Dedifferentiated amniotic fluid mesenchymal stem cell (primary cell): Measurements from ENCODE around the gene BARX2.
"Not testable (repeated sequence)": the region's sequence is repeated elsewhere in the genome, so short reads cannot be mapped to it uniquely, and the experiment has no call there.

Source experiments
- DNase-seq: peaks from one replicate; pipeline ENCODE4 v3.0.0-alpha.2; 2016; ENCODE audit errors: extremely low spot score

The BARX2 gene, protein sequence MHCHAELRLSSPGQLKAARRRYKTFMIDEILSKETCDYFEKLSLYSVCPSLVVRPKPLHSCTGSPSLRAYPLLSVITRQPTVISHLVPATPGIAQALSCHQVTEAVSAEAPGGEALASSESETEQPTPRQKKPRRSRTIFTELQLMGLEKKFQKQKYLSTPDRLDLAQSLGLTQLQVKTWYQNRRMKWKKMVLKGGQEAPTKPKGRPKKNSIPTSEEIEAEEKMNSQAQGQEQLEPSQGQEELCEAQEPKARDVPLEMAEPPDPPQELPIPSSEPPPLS

DNA sequence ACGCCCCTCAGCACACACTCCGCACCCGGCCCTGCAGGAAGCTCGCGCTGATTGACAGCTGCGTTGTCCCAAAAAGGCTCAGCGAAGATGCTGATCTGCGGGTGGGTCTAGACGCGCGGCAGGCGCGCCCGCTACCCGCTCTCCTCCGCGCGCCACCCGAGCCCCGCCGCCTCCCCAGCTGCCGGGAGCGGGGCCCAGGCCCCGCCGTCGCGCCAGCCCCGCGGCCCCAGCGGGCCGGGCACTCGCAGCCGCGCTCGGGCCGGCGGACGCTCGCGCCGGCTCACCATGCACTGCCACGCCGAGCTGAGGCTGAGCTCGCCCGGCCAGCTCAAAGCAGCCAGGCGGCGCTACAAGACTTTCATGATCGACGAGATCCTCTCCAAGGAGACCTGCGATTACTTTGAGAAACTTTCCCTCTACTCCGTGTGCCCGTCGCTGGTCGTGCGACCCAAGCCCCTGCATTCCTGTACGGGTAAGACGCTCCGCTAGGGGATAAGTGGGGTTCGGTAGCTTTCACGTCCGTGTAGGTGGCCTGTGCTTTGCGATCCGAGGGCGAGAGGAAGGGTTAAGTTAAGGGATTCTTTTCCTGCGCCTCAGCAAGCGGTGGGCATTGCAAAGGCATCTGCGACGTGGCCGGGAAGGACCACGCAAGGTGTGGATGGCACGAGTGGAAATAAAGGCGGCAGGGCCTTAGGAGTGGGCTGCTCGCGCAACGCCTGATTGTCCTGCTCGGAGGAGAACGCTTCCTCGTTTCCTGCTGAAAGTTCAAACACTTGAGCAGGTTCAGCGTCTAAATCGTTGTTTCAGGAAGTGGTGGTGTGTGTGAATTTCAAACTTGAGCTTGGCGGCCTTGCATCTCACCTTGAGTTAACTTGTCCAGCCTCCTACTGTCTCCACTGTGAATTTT is at the start of gene BARX2:
TSS of gene BARX2 (plus strand) at position 98 of the 907 bp plus-strand sequence. CDS start at position 286, 188 bp downstream.
- no peak for DNase-seq

DNA sequence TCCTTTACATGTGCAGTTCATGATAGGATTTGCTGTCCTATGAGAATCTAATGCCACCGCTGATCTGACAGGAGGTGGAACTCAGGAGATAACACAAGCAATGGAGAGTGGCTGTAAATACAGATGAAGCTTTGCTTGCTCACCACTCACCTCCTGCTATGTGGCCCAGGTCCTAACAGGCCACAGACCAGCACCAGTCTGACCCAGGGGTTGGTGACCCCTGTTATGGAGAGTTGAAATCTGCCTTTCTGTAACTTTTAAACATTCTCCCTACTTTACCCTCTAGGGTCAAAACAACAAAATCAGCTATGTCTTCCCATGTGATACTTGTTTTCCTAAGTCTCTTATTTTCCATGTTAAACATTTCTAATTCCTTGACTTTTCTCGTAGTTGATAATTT is 48.7 kb upstream of the BARX2 start:
- no peak for DNase-seq

DNA sequence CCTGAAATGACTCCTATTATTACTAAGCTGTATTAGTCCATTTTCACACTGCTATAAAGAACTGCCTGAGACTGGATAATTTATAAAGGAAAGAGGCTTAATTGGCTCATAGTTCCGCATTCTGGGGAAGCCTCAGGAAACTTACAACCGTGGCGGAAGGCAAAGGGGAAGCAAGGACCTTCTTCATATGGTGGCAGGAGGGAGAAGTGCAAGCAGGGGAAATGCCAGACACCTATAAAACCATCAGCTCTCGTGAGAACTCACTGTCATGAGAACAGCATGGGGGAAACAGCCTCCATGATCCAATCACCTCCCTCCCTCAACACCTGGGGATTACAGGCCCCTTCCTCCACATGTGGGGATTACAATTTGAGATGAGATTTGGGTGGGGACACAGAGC is 47.9 kb upstream of the BARX2 start:
- DNase-seq, result not testable (repeated sequence)

DNA sequence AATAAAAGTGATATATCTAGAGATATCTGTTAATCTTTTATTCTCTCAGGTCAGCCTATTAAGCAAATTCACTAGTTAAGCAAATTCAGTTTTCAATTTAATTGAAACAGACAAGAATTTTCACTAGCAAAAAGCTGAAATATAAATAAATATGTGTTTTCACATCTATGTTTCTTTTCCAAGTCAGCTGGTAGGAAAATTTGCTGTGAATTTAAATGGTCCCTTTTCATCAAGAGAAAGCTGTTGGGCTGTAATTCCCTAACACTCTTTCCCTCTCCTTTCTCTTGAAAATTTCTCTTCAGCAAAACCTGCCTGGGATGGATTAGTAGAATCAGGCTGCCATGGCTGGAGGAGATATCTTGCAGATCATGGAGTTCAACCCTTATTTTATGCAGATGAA is 46.9 kb upstream of the BARX2 start:
- DNase-seq, result no peak

DNA sequence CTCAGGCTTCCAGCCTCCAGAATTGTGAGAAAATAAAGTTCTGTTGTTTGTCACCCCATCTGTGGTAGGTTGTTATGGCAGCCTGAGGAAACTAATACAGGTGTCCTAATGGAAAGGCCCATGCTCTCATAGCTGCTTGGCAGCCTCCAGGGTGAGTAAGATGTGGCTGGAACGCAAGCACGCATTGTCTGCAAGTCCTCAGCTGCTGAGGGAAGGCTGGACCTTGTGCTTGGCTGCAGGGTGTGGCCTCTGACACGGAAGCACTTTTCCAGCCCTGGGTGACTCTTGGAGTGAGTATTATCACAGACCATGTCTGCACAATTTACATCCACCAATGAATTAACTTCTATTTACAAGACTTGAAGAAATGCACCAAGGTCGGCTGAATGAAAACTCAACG is 44.4 kb upstream of the BARX2 start:
- DNase-seq, result no peak

DNA sequence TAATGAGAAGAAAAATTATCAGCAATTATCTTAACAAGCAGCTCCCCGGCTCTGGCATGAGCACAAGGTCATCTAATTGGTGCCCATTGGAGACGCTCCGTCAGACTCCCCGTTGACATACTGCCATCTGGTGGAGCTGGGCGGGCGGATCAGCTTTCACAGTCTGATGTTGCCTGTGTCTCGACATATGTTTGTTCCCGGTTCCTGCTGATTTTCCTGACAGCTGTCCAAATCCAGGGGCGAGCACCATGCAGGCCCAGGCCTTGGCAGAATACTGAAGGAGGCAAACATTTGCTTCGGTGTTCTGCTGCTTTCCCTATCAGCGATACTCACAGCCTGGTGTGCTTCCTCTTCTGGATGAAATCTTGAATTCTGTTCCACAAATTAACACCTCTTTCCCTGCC is 43.8 kb upstream of the BARX2 start:
- peak; percentile 60 for DNase-seq

DNA sequence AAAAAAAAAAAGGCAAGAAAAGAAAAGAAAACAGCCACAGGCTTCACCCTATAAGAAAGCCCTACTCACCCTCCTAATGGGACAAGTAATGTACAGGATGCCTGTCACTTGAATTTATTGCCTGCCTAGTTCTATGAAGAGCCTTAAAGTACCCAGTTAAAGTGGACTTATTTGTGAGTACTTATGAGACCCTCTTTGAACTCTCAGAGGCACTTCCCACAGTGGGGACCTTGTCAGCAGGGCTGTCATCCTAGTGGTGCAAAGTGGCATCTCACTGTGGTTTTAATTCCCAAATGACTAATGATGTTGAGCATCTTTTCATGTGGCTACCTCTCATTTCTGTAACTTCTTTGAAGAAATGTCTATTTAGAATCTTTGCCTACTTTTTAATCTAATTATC is 41.8 kb upstream of the BARX2 start:
- DNase-seq, result no peak

DNA sequence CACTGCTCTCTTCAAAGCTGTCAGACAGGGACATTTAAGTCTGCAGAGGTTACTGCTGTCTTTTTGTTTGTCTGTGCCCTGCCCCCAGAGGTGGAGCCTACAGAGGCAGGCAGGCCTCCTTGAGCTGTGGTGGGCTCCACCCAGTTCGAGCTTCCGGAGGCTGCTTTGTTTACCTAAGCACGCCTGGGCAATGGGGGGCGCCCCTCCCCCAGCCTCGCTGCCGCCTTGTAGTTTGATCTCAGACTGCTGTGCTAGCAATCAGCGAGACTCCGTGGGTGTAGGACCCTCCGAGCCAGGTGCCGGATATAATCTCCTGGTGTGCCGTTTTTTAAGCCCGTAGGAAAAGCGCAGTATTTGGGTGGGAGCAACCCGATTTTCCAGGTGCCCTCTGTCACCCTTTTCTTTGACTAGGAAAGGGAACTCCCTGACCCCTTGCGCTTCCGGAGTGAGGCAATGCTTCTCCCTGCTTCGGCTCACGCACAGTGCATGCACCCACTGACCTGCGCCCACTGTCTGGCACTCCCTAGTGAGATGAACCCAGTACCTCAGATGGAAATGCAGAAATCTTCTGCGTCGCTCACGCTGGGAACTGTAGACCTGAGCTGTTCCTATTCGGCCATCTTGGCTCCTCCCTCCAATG is 31.2 kb upstream of the BARX2 start:
- not testable (repeated sequence) for DNase-seq

DNA sequence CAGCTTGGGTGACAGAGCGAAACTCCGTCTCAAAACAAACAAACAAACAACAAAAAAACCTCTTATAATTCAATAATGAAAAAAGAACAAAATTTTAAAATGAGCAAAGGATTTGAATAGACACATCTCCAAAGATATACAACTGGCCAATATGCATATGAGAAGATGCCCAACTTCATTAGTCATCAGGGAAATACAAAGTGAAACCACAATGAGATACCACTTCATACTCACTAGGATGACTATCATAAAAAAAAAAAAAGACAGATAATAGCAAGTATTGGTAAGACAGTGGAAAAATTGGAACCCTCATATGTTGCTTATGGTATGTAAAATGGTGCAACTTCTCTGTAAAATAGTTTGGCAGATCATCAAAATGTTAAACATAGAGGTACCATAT is 28.7 kb upstream of the BARX2 start:
- no peak for DNase-seq

DNA sequence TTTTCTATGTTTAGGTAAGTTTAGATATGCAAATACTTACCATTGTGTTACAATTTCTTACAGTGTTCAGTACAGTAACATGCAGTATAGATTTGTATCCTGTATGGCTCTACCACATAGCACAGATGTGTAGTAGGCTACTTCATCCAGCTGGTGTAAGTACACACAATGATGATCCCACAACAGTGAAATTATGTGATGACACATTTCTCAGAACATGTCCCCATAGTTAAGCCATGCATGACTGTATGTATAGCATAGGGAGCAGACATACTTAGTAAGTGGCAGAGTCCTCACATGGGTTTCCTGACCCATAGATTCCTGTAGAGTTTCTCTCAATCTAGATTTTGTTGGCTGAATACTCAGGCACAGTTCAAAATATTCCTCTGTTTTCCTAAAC is 26.8 kb upstream of the BARX2 start:
- DNase-seq, result no peak

DNA sequence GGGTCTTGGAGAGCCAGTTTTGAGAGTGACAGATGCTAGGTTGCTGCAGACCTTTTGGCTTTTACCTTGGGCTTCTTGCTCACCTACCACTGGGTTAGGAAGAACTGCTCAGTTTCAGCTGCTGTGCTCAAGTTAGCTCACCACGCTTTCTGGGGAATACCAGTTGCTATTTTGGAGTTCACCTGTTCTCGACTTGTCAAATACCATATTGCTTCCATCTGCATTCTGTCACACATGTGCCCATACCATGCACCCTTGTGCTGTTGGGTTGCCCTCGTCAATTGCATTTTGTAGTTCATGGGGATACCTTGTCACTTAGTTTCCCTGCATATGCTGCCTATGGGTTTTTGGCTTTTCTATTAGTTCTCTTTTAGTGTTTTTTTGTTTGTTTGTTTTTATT is 23.0 kb upstream of the BARX2 start:
- no peak for DNase-seq

DNA sequence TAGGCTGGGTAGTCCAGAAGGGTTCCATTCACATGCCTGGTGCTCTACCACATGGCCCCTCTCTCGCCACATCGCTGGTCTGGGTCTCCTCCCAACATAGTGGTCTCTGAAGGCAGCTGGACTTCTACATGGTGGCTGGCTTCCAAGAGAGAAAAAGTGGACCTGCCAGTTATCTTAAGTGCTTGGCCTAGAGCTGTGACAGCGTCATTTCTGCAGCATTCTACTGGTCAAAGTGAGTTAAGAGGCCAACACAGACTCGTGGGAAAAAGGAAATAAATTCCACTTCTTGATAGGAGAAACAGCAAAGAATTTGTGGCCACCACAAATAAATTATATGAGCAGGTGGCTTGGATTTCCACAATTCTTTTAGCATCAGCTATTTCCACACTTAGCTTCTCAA is 21.0 kb upstream of the BARX2 start:
- DNase-seq, result no peak

DNA sequence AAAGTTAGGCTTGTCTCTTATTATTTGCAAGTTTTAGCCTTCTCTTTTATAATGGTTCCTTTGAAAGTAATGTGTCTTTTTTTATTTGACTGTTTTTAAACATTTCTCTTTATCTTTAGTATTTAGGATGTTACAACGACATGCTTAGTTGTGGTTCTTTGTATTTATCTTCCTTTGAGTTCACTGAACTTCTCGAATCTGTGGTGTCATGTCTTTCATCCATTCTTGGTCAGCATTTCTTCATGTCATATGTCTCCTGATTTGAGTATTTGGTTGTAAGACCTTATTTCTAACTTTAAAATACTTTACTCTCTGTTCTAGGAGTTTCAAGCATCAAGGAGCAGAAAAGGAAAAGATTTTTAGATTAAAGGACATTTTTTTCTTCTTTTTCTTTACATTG is 15.9 kb upstream of the BARX2 start:
- no peak for DNase-seq

DNA sequence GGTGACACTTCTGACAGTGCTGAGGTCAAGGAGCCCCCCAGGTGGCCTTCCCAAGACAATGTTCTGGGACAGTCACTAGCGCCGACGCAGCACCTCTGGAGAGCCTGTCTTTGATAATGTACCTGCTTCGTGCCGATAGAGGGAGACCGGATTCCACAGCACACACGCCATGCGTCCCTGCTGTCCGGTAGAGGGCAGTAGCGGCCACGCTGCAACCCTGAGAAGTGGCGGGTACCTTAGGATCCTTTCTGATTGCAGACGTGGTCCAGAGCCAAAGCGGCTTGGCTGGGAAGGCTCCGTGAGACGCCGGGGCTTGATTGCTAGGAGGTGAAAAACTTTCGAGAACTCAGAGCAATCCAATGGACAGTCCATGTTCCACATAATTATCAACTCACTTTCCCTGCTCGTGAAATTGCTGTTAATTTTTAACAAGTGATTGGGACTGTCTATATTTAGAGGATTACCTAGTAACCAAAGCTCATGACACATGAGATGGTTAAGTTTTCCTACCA is 11.4 kb upstream of the BARX2 start:
- DNase-seq, result peak; percentile 47

DNA sequence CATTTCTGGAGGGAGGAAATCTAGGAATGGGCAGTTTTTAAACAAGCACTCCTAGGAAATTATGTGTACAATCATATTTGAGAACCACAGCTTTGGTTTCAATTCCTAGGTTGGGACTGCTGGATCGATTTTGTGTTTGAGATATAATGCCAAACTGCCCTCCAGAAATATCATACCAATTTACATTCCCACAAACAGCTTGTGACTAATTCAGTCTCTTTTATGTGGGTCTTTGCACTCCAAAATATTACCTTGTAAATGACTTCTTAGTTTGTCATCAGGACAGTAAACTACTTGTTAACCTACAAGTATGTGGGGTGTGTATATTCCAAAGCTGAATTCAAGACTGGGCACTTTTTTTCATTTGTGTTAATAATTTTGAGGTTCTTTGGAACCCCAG is 9.8 kb upstream of the BARX2 start:
- no peak for DNase-seq

DNA sequence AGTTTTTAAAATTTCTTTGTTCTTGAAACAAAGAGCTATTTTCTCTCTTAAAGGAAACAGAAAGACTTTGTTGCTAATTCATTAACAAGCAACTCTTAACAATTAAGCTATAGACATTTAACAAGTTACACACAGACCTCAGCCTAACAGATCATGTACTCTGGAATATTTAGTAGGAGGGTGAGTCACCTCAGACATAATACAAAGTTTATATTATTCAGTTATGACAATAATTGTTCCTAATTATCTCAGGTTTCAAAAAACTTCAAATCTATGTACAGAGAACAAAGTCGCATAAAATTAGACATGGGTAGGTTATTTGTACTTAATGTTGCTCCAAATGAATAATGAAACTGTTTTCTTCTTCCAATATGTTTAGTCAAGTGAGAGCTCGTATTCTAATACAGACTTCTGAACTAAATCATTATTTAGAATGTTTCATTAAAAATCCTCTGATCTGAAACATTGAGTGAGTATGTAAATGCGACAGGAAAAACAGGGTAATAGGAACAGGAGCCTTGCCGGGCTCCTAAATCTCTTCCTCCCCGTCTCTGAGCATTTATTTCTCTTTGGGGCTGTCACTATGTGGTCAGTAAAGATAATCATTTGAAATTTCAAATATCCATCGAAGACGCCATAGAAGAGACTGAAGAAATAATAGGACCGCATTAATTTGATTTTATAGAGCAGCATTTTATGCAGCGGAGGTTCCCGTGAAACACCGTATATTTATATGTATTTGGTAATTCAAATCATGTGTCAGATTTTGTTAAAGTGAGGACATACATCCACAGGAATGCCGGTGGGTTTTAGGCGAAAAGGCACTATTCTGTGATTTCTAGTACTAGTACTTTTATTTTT is 8.7 kb upstream of the BARX2 start:
- DNase-seq, result no peak

DNA sequence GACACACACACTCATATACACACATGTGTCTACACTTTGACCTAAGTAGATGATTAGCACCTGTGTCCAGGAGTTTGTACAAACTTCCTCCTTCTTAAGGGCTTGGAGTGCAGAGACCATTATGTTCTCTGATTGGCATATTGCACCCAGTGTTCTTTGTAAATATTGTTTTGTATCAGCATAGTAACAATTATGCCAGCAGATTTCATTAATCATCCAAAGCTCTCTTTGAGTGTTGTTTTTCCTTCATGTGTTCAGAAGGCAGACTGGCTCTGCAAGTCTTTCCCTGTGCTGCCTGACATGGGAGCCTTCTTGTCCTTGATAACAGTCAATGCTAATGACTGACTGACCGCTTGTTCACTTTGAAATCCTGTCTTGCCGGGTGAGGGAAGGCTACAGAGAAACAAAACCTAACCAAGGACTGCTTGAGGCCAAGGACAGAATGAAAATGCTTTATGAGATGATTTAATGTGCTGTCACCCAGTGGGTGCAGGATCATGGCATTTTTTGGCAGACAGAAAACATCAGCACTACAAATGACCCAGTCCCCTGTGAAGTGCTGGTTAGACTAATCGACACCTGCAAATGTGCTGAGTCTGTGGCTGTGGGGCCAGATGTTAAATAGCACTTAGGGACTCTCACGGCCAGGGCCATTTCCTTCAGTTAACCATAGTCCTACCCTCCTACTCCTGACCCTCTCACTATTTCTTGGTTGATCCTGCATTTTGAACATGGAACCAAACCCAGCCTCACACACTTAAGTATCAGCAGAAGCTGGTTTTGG is 6.6 kb upstream of the BARX2 start:
- DNase-seq, result no peak

DNA sequence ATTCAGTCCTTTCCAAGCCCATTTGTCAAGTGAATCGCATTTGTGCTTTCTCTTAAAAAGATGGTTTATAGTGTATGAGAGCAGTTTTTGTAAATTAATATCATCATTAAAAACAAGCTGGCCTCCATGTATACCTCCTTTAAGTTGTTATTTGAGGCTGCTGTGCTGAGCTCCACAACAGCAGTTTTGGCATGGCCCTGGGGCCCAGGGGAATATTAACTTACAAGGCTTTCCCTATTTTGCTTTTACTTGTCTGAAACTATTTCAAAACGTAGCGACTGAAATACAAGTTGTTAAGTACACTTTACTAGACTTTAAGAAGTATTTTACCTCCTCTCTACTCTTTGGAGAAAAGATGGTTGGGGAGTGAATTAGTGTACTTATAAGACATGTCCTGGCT is 4.9 kb upstream of the BARX2 start:
- DNase-seq, result no peak

DNA sequence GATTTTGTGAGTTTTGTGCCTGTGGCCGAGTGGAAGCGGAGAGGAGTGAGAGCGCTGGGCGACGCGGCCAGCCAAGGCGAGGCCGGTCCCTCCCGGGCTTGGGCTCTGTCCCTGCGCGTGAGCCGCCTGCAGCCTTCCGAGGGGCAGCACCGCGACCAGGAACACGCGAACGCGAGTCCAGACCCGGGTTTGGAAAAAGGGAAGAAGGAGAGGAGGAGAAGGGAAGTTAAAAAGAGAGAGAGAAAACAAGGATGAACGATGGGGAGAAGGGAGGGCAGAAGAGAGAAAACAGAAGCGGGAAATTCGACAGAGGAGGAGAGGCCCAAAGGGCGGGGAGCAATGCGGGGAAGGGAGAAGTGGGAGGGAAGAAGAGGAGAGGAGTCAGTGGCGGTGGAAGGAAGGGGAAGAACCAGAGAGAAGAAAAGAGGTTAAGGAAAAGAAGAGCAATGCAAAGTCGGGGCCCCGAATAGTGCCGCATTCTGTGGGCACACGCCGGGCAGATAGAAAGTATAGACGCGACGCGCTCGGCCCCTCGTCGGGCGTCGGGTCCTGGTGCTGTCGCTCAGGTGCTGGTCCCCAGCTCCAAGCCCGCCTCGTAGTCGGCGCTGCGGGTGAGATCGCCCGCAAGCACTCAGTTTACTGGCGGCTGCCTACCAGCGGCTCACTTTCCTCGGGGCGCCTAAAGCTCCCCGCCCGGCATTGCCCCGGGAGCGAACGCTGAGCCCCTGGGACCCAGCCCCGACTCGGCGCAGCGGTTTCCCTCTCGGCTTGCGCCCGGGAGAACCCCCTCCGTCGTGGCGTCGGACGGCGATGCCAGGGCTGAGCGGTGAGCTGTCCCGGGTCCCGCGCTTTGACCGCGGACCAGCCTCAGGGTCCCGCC is 2.8 kb upstream of the BARX2 start:
- no peak for DNase-seq

DNA sequence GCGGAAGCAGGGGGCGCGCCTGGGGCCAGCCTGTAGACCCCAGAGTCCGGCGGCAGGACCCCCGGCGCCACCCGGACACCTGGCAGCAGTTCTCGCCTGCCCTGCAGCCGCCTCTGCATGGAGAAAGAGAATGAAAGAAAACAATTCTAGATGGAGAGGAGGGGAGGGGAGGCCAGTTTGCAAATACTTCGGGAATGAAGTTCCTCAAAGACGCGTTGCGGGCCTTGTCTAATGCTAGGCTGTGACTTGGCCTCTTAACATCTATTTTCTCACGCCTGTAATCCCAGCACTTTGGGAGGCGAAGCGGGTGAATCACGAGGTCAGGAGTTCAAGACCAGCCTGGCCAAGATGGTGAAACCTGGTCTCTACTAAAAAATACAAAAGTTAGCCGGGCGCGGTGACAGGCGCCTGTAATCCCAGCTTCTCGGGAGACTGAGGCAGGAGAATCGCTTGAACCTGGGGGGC is 2.1 kb upstream of the BARX2 start:
- no peak for DNase-seq
